OCI-LY1 (cell line): ENCODE measurements around the gene PRKCB.

Experiments used
- H2AFZ ChIP-seq: fragments of 200-600 bp; sonication (generic), shearing (Covaris generic); 2 replicates; pipeline ENCODE4 v1.6.0; 2014; ENCODE audit warnings: antibody characterized with exemption, mild to moderate bottlenecking, low read length
- H3F3A ChIP-seq: fragments of 200-600 bp; sonication (generic), shearing (Covaris generic); 2 replicates; pipeline ENCODE4 v1.6.0; 2014; ENCODE audit warnings: mild to moderate bottlenecking, antibody characterized with exemption, low read length, moderate library complexity; ENCODE audit not compliant: insufficient read depth
- H3K27ac ChIP-seq: fragments of 200-600 bp; sonication (generic); 2 replicates; pipeline ENCODE4 v1.5.1; 2014; ENCODE audit warnings: low read length, mixed run types, mild to moderate bottlenecking, low read depth; ENCODE audit not compliant: poor library complexity, severe bottlenecking
- H3K27me3 ChIP-seq: fragments of 200-600 bp; sonication (generic); 2 replicates; pipeline ENCODE4 v1.6.0; 2014; ENCODE audit warnings: antibody characterized with exemption, mild to moderate bottlenecking, low read length, moderate library complexity; ENCODE audit not compliant: insufficient read depth
- H3K36me3 ChIP-seq: fragments of 200-600 bp; sonication (generic); 2 replicates; pipeline ENCODE4 v1.6.1; 2014; ENCODE audit warnings: mild to moderate bottlenecking, antibody characterized with exemption, low read length, moderate library complexity, mixed read lengths; ENCODE audit not compliant: insufficient read depth
- H3K4me1 ChIP-seq: fragments of 200-600 bp; sonication (generic); 2 replicates; pipeline ENCODE4 v1.5.1; 2014; ENCODE audit warnings: mild to moderate bottlenecking, low read length, moderate library complexity; ENCODE audit not compliant: insufficient read depth, severe bottlenecking
- H3K4me2 ChIP-seq: fragments of 200-600 bp; sonication (generic), shearing (Covaris generic); 2 replicates; pipeline ENCODE4 v1.6.1; 2014; ENCODE audit warnings: low read length
- H3K4me3 ChIP-seq: fragments of 200-600 bp; sonication (generic); 2 replicates; pipeline ENCODE4 v1.5.1; 2014; ENCODE audit warnings: low read length, low read depth, mild to moderate bottlenecking, mixed read lengths; ENCODE audit not compliant: poor library complexity, severe bottlenecking
- H3K79me2 ChIP-seq: fragments of 200-600 bp; shearing (Covaris generic); 2 replicates; pipeline ENCODE4 v1.6.1; 2016; ENCODE audit warnings: mixed run types, low read length, mixed read lengths; ENCODE audit not compliant: insufficient read depth
- H3K9ac ChIP-seq: fragments of 200-600 bp; sonication (generic), shearing (Covaris generic); 2 replicates; pipeline ENCODE4 v1.6.1; 2014; ENCODE audit warnings: mild to moderate bottlenecking, low read length, mixed read lengths
- H3K9me2 ChIP-seq: fragments of 200-600 bp; sonication (generic), shearing (Covaris generic); 2 replicates; pipeline ENCODE4 v1.6.1; 2014; ENCODE audit warnings: low read depth, mild to moderate bottlenecking, low read length, mixed read lengths
- H3K9me3 ChIP-seq: fragments of 200-600 bp; shearing (Covaris generic); 2 replicates; pipeline ENCODE4 v1.6.1; 2014; ENCODE audit warnings: low read length, mixed read lengths
- H4K20me1 ChIP-seq: fragments of 200-600 bp; sonication (generic), shearing (Covaris generic); 2 replicates; pipeline ENCODE4 v1.6.0; 2016; ENCODE audit warnings: mild to moderate bottlenecking, low read length; ENCODE audit not compliant: insufficient read depth
- CTCF ChIP-seq: fragments of 200-600 bp; sonication (generic), shearing (Covaris generic); IDR thresholded peaks from 2 replicates; pipeline ENCODE4 v1.5.1; 2017; ENCODE audit warnings: mild to moderate bottlenecking, antibody characterized with exemption, low read length, moderate library complexity, mixed read lengths
- EZH2 ChIP-seq: fragments of 200-600 bp; sonication (generic), shearing (Covaris generic); IDR thresholded peaks from 2 replicates; pipeline ENCODE4 v1.8.0; 2017; ENCODE audit warnings: borderline replicate concordance, mixed run types, mild to moderate bottlenecking, antibody characterized with exemption, low read length, moderate library complexity, mixed read lengths

Gene PRKCB

GRCh38 chr16:23893986-23894385 lies 58.2 kb downstream of the PRKCB start:
- Histone ChIP-seq H3K9me3 (no peaks in the 10 kb centered on the region), H2AFZ (no peak overlapping the region), H3F3A (no peaks in the 10 kb centered on the region), H3K27ac (no peak overlapping the region), H3K4me2 (no peak overlapping the region), H3K27me3 (no peaks in the 10 kb centered on the region), H4K20me1 (no peaks in the 10 kb centered on the region), H3K79me2 (no peaks in the 10 kb centered on the region), H3K4me1 (peaks cover 3% of the 10 kb centered on the region), H3K4me3 (no peak overlapping the region), H3K9me2 (no peaks in the 10 kb centered on the region), H3K36me3 (no peaks in the 10 kb centered on the region), H3K9ac (no peak overlapping the region)
- TF ChIP-seq EZH2 (no peak), CTCF (no peak)

GRCh38 chr16:23895052-23895451 lies 59.3 kb downstream of the PRKCB start:
- Histone ChIP-seq H3K9me3 (no peaks in the 10 kb centered on the region), H2AFZ (no peak overlapping the region), H3K79me2 (no peaks in the 10 kb centered on the region), H3K36me3 (no peaks in the 10 kb centered on the region), H3K9ac (no peak overlapping the region), H3F3A (no peaks in the 10 kb centered on the region), H3K27me3 (no peaks in the 10 kb centered on the region), H3K9me2 (no peaks in the 10 kb centered on the region), H4K20me1 (no peaks in the 10 kb centered on the region), H3K27ac (no peak overlapping the region), H3K4me1 (peaks cover 3% of the 10 kb centered on the region), H3K4me3 (no peak overlapping the region), H3K4me2 (no peak overlapping the region)
- no peak for TF ChIP-seq EZH2
- no peak for TF ChIP-seq CTCF

GRCh38 chr16:23896832-23897821 lies 61.3 kb downstream of the PRKCB start:
- Histone ChIP-seq H3F3A (no peaks in the 10 kb centered on the region), H2AFZ (no peak overlapping the region), H3K4me2 (no peak overlapping the region), H3K4me1 (peaks cover 3% of the 10 kb centered on the region), H3K27ac (no peak overlapping the region), H4K20me1 (no peaks in the 10 kb centered on the region), H3K9ac (no peak overlapping the region), H3K4me3 (no peak overlapping the region), H3K79me2 (no peaks in the 10 kb centered on the region), H3K9me2 (no peaks in the 10 kb centered on the region), H3K27me3 (no peaks in the 10 kb centered on the region), H3K9me3 (no peaks in the 10 kb centered on the region), H3K36me3 (no peaks in the 10 kb centered on the region)
- TF ChIP-seq EZH2 (no peak), CTCF (no peak)
